Measurements from ENCODE around the gene ANP32A.

ANP32A gene

GRCh38 chr15:68739390-68740080 is 81.2 kb downstream of the ANP32A start:
- DNase-seq = no peak

GRCh38 chr15:68735610-68736009 is 85.1 kb downstream of the ANP32A start:
- DNase-seq = no peak

- no peak for DNase-seq
These were observed 85.8 kb downstream of the ANP32A start for GRCh38 chr15:68734881-68735280.

GRCh38 chr15:68734352-68734751 is 86.3 kb downstream of the ANP32A start:
- no peak for DNase-seq

- DNase-seq = no peak
These were observed 87.0 kb downstream of the ANP32A start for GRCh38 chr15:68733666-68734065.

- DNase-seq = no peak
These were observed 88.2 kb downstream of the ANP32A start for GRCh38 chr15:68732451-68732850.

GRCh38 chr15:68730976-68731897 is 89.5 kb downstream of the ANP32A start:
- no peak for DNase-seq

- DNase-seq = peak; percentile 5
These were observed 90.2 kb downstream of the ANP32A start for GRCh38 chr15:68730471-68730919.

GRCh38 chr15:68729789-68730411 is 90.8 kb downstream of the ANP32A start:
- no peak for DNase-seq

Data from effector CD8-positive, alpha-beta T cell (primary cell).